Right lung (tissue), 5 donors: ENCODE measurements around the gene ELOVL2. TPM values are rescaled to one million over a fixed set of nuclear protein-coding genes. Genes with fewer than 3 reads are reported as not detected.

Source experiments
- polyA plus RNA-seq, 5 donors: library from polyadenylated mRNA; unstranded; fragments of 120-200 nt; gene quantifications; one replicate each; pipeline versions ENCODE4 v1.2.1 to v1.2.3, GENCODE V29; 2013; ENCODE audit warnings: inconsistent platforms in 1 of 5, low replicate concordance in 1 of 5; ENCODE audit not compliant: insufficient read length in 5 of 5, insufficient read depth in 1 of 5

The ELOVL2 gene
- polyA plus RNA-seq, 5 donors, result 3.4 to 6.9 (median 5.4) TPM

Other genes starting within 250 kb of the ELOVL2 start
- gene MAK, start 205.8 kb downstream of the ELOVL2 start, polyA plus RNA-seq, result 1 to 10 TPM; 1.7 to 3.2 (median 2.7) TPM
- under 1 TPM in 3 of 5 donors, not detected in 2; 0.08 to 0.13 (median 0.08) TPM for gene GCM2, start 162.3 kb downstream of the ELOVL2 start, polyA plus RNA-seq
- 1 to 10 TPM; 3.1 to 5.2 (median 5.1) TPM for gene SYCP2L, start 157.3 kb downstream of the ELOVL2 start, polyA plus RNA-seq
- gene SMIM13, start 49.5 kb upstream of the ELOVL2 start, polyA plus RNA-seq, result 10 to 100 TPM; 12.9 to 17.5 (median 16.4) TPM
- gene ERVFRD-1, start 67.4 kb upstream of the ELOVL2 start, polyA plus RNA-seq, result under 1 TPM; 0.05 to 0.15 (median 0.09) TPM
- 10 to 100 TPM; 42.1 to 68.7 (median 53.1) TPM for gene NEDD9, start 188.4 kb upstream of the ELOVL2 start, polyA plus RNA-seq